Measurements from ENCODE around the gene CABCOCO1.

GRCh38 chr10:61701055-61701705, 38.5 kb downstream of the CABCOCO1 start:
- TF ChIP-seq, protein P1, sequence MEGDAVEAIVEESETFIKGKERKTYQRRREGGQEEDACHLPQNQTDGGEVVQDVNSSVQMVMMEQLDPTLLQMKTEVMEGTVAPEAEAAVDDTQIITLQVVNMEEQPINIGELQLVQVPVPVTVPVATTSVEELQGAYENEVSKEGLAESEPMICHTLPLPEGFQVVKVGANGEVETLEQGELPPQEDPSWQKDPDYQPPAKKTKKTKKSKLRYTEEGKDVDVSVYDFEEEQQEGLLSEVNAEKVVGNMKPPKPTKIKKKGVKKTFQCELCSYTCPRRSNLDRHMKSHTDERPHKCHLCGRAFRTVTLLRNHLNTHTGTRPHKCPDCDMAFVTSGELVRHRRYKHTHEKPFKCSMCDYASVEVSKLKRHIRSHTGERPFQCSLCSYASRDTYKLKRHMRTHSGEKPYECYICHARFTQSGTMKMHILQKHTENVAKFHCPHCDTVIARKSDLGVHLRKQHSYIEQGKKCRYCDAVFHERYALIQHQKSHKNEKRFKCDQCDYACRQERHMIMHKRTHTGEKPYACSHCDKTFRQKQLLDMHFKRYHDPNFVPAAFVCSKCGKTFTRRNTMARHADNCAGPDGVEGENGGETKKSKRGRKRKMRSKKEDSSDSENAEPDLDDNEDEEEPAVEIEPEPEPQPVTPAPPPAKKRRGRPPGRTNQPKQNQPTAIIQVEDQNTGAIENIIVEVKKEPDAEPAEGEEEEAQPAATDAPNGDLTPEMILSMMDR (IDR thresholded peaks at IDR 0.05), result no peak
- TF ChIP-seq EZH2 (IDR thresholded peaks at IDR 0.05), result no peak
- no peak for TF ChIP-seq EZH2phosphoT487 (IDR thresholded peaks at IDR 0.05)

All from neural progenitor cell (in vitro differentiated cells).